ENCODE measurements around the gene CNDP2.
"Not testable (repeated sequence)": the region's sequence is repeated elsewhere in the genome, so short reads cannot be mapped to it uniquely, and the experiment has no call there.

Gene CNDP2

DNA sequence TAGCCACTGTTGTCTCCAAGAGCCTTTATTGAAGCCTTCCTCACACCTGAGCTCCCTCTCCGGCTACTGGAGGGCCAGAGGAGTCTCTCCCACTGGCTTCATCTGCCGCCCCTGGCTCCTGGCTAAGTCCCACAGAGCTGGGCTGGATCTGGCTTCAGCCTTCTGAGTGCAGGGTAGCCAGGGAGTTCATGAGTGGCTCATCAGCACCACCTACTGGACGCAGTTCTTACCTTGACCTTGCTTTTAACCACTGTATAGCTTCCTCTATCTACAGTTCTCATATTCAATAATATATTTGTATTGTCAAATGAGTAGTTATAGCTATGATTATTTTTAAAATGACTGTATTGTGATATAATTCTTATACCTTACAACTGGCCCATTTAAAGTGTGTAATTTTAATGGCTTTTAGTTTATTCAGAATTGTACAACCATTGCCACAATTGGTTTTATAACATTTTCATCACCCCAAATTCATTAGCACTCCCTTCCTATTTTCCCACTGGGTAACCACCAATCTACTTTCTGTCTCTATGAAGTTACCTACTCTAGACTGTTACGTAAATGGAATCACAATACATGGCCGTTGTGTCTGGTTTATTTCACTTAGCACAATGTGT lies 55.9 kb downstream of the CNDP2 start:
- intact Hi-C loops (cut with DNase I): loop anchor here (1.0 to 5.0 kb wide), 3 partner anchors 75 to 199 kb away; partner anchors contain the start of gene DIPK1C

DNA sequence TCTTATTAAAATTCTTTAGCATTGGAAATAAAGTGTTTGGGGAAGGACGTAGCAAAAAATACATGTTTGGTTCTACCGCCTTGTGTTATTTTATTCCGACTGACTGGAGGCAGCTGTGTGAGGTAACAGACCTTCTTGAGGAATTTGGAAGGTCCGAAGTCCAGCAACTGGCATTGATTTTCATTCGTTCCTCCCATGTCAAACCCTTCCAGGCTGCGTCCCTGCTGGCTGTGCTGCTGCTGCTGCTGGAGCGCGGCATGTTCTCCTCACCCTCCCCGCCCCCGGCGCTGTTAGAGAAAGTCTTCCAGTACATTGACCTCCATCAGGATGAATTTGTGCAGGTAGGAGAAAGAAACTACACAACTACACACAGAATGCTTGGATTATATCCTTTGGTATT lies 60.0 kb downstream of the CNDP2 start:
- intact Hi-C loops (cut with DNase I): no loop called here
- DNase-seq: no peak

More for the DNA sequence above, 55.9 kb downstream of the CNDP2 start:
- DNase-seq: peak; percentile 47 to 97 (median 86)

DNA sequence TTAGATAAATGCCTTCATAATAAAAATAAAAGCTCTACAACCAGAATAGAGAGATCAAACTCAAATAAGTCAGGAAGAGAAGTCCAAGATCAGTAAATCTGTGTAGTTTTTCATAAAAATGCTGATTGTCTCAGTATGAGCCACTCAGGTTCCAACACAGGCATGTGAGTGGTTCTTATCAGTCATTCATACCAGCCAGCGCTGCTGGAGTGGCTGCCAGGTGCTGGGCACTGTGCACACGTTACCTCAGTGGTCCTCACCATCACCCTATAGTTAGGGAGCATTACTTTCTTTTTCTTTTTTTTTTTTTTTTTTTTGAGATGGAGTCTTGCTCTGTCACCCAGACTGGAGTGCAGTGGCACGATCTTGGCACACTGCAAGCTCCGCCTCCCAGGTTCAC lies 61.9 kb downstream of the CNDP2 start:
- no peak for DNase-seq
- intact Hi-C loops (cut with DNase I): no loop called here

DNA sequence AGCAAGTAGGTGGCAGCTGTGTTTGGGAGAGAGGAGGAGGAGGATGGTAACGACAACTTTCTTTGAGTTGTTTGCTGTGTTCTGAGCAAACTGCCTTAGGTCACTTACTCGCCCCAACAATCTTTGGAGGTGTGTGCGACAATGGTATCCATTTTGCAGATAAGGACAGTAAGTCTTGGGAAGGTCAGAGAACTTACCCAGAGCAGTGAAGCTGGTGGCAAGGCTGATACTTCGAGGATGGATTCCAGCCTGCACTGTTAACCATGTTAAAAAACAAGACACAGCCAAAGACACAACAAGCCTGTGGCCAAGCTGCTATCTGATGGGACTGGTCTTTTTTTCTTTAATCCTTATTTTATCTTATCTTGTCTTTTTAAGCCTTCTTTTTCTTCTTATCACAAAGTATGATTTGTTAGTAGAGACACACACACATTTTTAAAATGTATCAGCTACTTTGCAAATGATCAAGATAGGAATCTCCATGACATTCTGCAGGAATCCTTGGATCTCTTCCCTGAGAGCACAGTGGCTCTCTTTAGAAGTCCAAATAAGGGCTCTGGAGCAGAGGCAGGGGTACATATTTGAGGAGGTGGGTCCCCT lies 66.1 kb downstream of the CNDP2 start:
- no peak for DNase-seq

DNA sequence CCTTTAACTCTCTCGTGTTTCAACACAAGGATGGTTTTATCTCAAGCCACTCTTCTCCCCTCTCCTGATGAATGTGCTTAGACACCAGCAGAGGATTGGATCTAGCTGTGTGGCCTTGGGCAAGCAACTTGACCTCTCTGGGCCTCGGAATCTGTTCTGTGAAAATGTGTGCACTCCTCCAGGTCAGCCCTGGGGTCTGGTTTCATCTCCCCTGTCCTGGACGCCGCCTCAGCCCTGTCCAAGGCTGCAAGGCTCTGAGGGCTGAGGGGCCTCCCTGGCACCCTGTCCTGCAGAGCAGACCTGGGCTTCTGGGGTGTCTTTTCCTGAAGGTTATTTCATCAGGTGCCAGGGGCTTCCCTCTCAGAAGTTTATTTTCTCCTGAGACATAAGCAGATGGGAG lies 66.6 kb downstream of the CNDP2 start:
- intact Hi-C loops (cut with DNase I): no loop called here
- no peak for DNase-seq

More for the DNA sequence above, 66.1 kb downstream of the CNDP2 start:
- intact Hi-C loops (cut with DNase I): no loop called here

DNA sequence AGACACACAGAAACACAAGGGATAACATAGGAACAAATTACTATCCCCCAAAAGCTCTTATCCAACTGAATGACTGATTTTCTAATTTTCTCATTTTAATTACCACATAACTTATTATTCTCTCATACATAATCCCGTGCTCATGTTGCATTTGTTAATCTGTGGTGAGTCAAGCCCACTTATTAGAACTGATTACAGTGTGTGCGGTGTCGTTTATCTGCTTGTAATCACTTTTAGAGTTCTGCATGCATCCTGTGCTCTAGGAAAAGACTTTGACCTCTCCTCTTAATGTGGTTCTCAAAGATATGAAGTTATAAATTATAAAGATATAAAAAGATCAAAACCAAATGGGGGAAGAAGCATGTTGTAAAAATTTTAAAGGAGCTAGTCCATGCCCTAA lies 67.8 kb downstream of the CNDP2 start:
- intact Hi-C loops (cut with DNase I): no loop called here
- no peak for DNase-seq

DNA sequence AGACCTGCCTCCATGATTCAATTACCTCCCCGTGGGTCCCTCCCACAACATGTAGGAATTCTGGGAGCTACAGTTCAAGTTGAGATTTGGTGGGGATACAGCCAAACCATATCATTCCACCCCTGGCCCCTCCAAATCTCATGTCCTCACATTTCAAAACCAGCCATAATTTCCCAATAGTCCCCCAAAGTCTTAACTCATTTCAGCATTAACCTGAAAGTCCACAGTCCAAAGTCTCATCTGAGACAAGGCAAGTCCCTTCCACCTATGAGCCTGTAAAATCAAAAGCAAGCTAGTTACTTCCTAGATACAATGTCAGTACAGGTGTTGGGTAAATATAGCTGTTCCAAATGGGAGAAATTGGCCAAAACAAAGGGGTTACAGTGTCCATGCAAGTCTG lies 69.0 kb downstream of the CNDP2 start:
- DNase-seq; intact Hi-C loops (cut with DNase I): not testable (repeated sequence)

DNA sequence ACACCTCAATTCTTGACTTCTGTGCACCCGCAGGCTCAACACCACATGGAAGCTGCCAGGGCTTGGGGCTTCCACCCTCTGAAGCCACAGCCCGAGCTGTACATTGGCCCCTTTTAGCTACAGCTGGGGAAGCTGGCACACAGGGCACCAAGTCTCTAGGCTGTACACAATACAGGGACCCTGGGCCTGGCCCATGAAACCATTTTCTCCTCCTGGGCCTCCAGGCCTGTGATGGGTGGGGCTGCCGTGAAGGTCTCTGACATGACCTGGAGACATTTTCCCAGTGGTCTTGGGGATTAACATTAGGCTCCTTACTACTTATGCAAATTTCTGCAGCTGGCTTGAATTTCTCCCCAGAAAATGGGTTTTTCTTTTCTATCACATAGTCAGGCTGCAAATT lies 69.8 kb downstream of the CNDP2 start:
- intact Hi-C loops (cut with DNase I); DNase-seq: not testable (repeated sequence)

DNA sequence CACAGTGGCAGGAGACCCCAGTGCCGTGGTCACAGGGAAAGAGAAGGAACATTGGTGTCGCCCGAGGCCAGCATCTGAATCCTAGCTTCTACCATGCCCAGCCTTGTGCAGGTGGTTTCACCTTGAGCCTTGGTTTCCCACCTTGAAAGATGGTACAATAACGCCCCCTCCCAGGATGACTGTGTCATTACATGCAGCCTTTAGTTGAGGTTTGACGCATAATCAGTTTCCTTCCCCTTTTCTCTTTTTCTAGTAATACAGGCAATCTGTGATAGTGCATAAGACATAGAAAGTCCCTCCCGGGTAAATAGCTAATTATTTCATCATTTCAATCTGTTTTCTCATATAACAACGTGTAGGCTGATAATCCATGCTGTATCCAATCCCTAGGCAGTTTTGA lies 71.7 kb downstream of the CNDP2 start:
- intact Hi-C loops (cut with DNase I): no loop called here
- DNase-seq: no peak

DNA sequence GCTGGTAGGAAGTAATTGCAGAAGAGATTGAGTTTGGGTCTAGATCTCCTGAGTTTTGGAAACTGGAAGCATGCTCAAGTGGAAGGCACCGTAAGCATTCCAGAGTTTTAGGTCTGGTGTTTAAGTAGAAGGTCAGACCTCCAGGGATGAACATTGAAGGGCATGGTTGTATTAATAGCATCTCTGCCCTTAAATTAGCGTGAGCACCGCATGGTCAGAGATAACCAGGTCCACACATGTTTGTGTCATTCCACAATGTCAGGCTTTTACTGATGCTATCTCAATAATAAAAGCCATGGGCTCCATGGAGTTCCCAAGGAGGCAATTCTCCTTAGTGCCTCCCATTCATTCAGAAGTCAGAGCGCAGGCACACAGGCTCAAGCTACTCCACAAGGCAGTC lies 73.2 kb downstream of the CNDP2 start:
- intact Hi-C loops (cut with DNase I): no loop called here
- no peak for DNase-seq

DNA sequence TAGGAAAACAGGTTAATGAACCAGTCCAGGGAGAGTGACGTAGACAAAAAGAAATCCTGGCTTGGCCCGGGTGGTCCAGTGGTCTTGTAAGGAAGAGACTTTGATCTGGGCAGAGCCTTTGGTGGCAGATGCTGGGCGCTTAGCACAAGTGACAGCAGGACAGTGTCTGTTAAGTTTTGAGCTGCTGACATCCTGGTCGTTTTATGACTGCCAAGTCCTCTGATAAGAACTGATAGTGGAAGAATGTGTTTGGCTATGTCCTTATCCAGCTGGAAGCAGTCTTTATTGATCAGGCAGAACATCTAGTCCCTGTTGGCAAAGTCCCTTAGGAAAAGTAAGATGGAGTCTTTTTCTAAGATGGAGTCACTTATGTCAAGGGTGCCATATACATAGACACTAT lies 74.1 kb downstream of the CNDP2 start:
- intact Hi-C loops (cut with DNase I): no loop called here
- no peak for DNase-seq

DNA sequence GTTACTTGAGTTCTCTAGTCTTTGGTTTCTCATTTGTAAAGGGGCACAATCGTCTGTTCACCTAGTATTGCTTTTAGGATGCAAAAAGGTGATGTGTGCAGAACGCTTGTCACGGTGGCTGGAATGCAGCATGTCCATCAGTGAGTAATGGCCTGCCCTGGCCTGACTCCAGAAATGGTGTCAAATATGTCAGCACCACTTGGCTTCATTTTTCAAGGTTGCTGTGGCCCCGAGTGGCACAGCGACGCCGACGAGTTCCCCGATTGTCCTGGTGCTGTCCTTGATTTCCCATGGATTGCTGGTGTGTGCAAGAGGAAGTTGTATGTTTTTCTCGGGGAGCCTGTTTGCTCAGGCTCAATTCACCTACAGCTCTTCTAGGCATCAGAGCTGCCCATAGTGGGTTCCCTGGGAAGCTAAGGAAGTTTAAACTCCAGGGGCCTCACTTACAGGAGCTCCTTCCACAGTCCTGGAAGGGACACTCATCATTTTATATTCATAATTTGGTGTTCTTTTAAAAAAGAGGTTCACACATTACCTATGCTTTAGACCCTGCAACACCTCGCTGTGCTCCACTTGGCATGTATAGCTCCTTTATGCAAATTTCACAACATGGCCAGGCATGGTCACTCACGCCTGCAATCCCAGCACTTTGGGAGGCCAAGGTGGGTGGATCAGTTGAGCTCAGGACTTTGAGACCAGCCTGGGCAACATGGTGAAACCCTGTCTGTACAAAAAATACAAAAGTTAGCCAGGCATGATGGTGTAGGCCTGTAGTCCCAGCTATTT lies 75.9 kb downstream of the CNDP2 start:
- DNase-seq: no peak
- intact Hi-C loops (cut with DNase I): no loop called here

DNA sequence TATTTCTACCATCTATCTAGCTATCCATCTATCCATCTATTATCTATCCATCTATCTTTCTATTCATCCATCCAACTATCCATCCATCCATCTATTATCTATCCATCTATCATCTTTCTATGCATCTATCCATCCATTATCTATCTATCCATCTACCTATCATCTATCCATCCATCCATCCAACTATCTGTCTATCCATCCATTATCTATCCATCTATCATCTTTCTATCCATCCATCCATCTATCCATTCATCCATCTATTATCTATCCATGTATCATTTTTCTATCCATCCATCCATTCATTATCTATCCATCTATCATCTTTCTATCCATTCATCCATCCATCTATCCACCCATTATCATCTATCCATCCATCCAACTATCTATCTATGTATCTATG lies 76.9 kb downstream of the CNDP2 start:
- intact Hi-C loops (cut with DNase I): no loop called here

More for the DNA sequence above, 76.9 kb downstream of the CNDP2 start:
- DNase-seq: no peak
